Prostate gland (tissue), 2 donors: ENCODE results near the gene CCDC78. TPM values are rescaled to one million over a fixed set of nuclear protein-coding genes. Genes with fewer than 3 reads are reported as not detected.

Source experiments
- DNase-seq: peaks from one replicate; pipeline ENCODE4 v3.0.0-alpha.2; 2019; ENCODE audit warnings: low spot score
- H3K27ac ChIP-seq, 2 donors: fragments of 200-600 bp; sonication (generic); 2 replicates each; pipeline ENCODE4 v1.5.1; 2017 to 2019
- H3K27me3 ChIP-seq: fragments of 200-600 bp; sonication (generic); replicated peaks from 2 replicates; pipeline ENCODE4 v1.5.1; 2019; ENCODE audit not compliant: insufficient read depth
- H3K36me3 ChIP-seq, 2 donors: fragments of 200-600 bp; sonication (generic); 1 replicate in 1 of 2; 2 replicates in 1 of 2; pipeline versions ENCODE4 v1.5.1 to v1.8.1; 2017 to 2019
- H3K4me1 ChIP-seq: fragments of 200-600 bp; sonication (generic); replicated peaks from 2 replicates; pipeline ENCODE4 v1.5.1; 2019
- H3K4me3 ChIP-seq, 2 donors: fragments of 200-600 bp; sonication (generic); 2 replicates each; pipeline ENCODE4 v1.5.1; 2017 to 2019
- H3K9me3 ChIP-seq: fragments of 200-600 bp; sonication (generic); 2 replicates; pipeline ENCODE4 v1.5.1; 2017
- POLR2A ChIP-seq: fragments of 450-650 bp; IDR thresholded peaks from one replicate; pipeline ENCODE4 v1.6.1; 2016; ENCODE audit warnings: antibody characterized with exemption, mild to moderate bottlenecking
- POLR2AphosphoS5 ChIP-seq: sonication (generic); formaldehyde crosslinking; IDR thresholded peaks from one replicate; pipeline ENCODE4 v1.6.1; 2017; ENCODE audit warnings: antibody characterized with exemption
- WGBS: methylation state at CpG from one replicate; pipeline ENCODE4 v1.1.5; 2018; 5-methylcytosine and 5-hydroxymethylcytosine counted together
- intact Hi-C: fragments of 100-400 bp; cut with DNase I; formaldehyde crosslinking; loops from one replicate; pipeline ENCODE4 v1.14.2; 2022
- total RNA-seq, 2 donors: library from RNA; depleted of rRNA; stranded (reverse); fragments of >200 nt; gene quantifications; one replicate each; pipeline ENCODE4 v1.1.0, GENCODE V29; 2016
- TF ChIP-seq, protein P1 (sequence below), 4 experiments: fragments of 200-600 bp in 2 of 4; fragments of 450-650 bp in 2 of 4; sonication (generic) in 2 of 4; IDR thresholded peaks; 1 replicate in 3 of 4; 2 replicates in 1 of 4; pipeline ENCODE4 v1.5.1; 2016 to 2019; ENCODE audit warnings: antibody characterized with exemption in 4 of 4, mild to moderate bottlenecking in 2 of 4, moderate library complexity in 2 of 4

The CCDC78 gene
- total RNA-seq, 2 donors from 2014 or later, result 2.3 to 3.0 TPM

DNA sequence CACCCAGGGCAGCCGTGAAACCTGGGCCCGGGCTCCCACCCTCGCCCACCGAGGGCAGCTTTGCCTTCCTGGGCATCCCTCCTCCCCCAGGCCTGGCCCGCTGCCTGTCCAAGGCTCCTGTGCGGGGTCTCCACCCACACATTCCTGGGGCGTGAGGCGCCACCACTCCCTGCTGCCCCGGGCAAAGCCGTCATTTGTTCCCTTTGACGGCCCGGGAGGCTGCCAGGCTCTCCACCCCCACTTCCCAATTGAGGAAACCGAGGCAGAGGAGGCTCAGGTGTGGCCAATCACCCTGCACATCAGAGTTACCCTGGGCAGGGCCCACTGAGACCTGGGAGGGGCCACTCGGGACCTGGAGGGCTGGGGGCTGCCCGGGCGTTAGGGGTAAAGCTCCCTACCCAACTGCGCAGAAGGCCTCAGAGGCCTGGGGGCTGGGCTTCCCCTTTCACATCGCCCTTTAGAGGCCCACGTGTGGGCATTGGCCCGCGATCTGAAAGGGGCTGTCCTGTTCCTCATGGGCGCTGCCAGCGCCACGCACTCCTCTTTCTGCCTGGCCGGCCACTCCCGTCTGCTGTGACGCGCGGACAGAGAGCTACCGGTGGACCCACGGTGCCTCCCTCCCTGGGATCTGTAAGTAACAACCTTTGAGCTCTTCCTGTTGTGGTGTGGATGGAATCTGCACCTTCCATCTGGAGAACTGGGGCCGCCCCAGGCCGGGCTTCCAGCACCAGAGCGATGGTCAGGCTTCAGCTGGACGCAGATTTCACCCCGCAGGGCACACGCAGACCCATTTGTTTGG lies 34.5 kb upstream of the CCDC78 start, which contains the start of gene MSLN:
TSS of gene MSLN (plus strand) at position 190 of the 799 bp plus-strand sequence. CDS start 1,947 bp downstream, outside the sequence.
- TF ChIP-seq, protein P1, sequence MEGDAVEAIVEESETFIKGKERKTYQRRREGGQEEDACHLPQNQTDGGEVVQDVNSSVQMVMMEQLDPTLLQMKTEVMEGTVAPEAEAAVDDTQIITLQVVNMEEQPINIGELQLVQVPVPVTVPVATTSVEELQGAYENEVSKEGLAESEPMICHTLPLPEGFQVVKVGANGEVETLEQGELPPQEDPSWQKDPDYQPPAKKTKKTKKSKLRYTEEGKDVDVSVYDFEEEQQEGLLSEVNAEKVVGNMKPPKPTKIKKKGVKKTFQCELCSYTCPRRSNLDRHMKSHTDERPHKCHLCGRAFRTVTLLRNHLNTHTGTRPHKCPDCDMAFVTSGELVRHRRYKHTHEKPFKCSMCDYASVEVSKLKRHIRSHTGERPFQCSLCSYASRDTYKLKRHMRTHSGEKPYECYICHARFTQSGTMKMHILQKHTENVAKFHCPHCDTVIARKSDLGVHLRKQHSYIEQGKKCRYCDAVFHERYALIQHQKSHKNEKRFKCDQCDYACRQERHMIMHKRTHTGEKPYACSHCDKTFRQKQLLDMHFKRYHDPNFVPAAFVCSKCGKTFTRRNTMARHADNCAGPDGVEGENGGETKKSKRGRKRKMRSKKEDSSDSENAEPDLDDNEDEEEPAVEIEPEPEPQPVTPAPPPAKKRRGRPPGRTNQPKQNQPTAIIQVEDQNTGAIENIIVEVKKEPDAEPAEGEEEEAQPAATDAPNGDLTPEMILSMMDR (IDR thresholded peaks at IDR 0.05), result no peak
- TF ChIP-seq POLR2A, result no peak
- no peak for TF ChIP-seq POLR2AphosphoS5
- Histone ChIP-seq H3K4me1 (no peaks in the 10 kb centered on the region), H3K9me3 (no peaks in the 10 kb centered on the region), H3K36me3 (no peaks in the 10 kb centered on the region), H3K27me3 (no peaks in the 10 kb centered on the region), H3K27ac (no peak within 1 kb of the TSS), H3K4me3 (no peak within 1 kb of the TSS)
- WGBS, result 74% methylated on average over 37 of the region's 37 CpGs
- intact Hi-C loops, result no loop called here
- no peak for DNase-seq

- Histone ChIP-seq H3K27ac (no peak overlapping the region), H3K27me3 (no peaks in the 10 kb centered on the region)
- WGBS, result 68% methylated on average over 15 of the region's 15 CpGs
Observed at GRCh38 chr16:760065-760464, 33.8 kb upstream of the CCDC78 start.

DNA sequence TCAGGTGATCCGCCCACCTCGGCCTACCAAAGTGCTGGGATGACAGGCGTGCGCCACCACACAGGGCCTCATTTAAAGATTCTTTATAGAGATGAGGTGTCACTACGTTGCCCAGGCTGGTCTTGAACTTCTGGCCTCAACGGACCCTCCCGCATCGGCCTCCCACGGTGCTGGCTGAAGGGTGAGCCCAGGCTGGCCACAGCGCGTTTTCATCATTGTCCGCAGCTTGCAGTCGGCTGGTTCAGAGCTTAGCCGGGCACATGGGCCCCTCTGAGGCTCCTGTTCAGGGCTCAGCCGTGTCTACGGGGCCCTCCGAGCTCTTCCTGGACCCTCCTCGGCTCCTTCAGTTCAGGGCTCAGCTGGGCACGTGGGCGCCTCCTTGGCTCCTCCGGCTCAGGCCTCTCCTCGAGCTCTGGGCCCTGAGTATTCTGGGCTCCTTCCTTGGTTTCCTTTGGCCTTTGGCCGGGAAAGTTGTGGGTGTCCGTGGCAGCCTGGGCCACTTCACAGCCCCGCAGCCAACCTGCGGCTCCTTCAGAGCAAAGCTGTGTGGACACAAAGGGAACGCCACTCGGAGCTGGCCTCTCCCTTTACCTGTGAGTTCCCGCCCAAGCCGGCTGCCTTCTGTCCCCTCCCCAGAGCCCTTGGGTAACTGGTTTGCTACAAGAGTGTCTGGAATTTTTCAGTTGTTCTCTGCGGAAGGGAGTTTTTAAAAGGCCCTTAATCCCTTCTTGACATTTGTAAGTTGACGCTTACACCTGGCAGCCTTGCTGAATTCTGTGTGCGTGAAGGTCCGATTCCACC lies 33.1 kb upstream of the CCDC78 start:
- H3K4me3 ChIP-seq, result no peak overlapping the region
- 69% methylated on average over 34 of the region's 34 CpGs for WGBS
- H3K27ac ChIP-seq, result no peak overlapping the region
- no peaks in the 10 kb centered on the region for H3K36me3 ChIP-seq
- H3K9me3 ChIP-seq, result no peaks in the 10 kb centered on the region
- DNase-seq, result peak; percentile 42
- intact Hi-C loops, result no loop called here
- no peaks in the 10 kb centered on the region for H3K27me3 ChIP-seq
- TF ChIP-seq POLR2AphosphoS5 (no peak), POLR2A (no peak)
- TF ChIP-seq, protein P1 (IDR thresholded peaks at IDR 0.05), result no peak
- H3K4me1 ChIP-seq, result no peaks in the 10 kb centered on the region

More at GRCh38 chr16:760065-760464, 33.8 kb upstream of the CCDC78 start:
- intact Hi-C loops, result no loop called here
- no peak for DNase-seq
- TF ChIP-seq POLR2A, result no peak
- TF ChIP-seq, protein P1 (IDR thresholded peaks at IDR 0.05), result no peak
- TF ChIP-seq POLR2AphosphoS5, result no peak
- no peaks in the 10 kb centered on the region for H3K36me3 ChIP-seq
- H3K4me3 ChIP-seq, result no peak overlapping the region
- no peaks in the 10 kb centered on the region for H3K4me1 ChIP-seq
- H3K9me3 ChIP-seq, result no peaks in the 10 kb centered on the region

DNA sequence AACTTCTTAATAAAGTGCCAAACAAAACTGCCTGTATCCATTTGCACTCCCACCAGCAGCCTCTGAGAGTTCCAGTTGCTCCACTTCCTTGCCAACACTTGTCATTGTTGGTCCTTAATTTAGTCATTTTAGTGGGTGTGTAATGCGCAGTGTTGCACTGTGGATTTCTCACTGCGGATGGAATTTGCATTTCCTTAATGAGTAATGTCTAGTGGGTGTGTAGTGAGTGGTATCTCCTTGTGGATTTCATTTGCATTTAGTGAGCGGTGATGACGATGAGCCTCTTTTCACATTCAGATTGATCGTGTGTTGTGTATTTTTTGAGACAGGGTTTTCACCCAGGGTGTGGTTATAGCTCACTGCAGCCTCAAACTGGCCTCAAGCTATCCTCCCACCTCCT lies 30.2 kb upstream of the CCDC78 start:
- Histone ChIP-seq H3K27ac (no peak overlapping the region), H3K4me3 (no peak overlapping the region), H3K4me1 (no peaks in the 10 kb centered on the region), H3K36me3 (no peaks in the 10 kb centered on the region), H3K27me3 (no peaks in the 10 kb centered on the region), H3K9me3 (no peaks in the 10 kb centered on the region)
- DNase-seq, result no peak
- 95% methylated on average over 5 of the region's 5 CpGs for WGBS
- intact Hi-C loops, result no loop called here
- no peak for TF ChIP-seq POLR2AphosphoS5
- TF ChIP-seq, protein P1 (IDR thresholded peaks at IDR 0.05), result no peak
- no peak for TF ChIP-seq POLR2A
